Tibial artery (tissue), 4 donors: ENCODE data around the gene CCT3.
A peak's percentile ranks its signal among the peaks of the same experiment; 100 is the strongest.

ENCODE experiments used
- DNase-seq, 2 donors: peaks; one replicate each; pipeline ENCODE4 v3.0.0-alpha.2; 2019
- H3K27ac ChIP-seq, 2 donors: fragments of 200-600 bp; sonication (generic) in 1 of 2; 1 replicate in 1 of 2; 2 replicates in 1 of 2; pipeline ENCODE4 v1.5.1; 2018 to 2019; ENCODE audit warnings: mild to moderate bottlenecking in 1 of 2
- H3K27me3 ChIP-seq, 2 donors: fragments of 200-600 bp; sonication (generic) in 1 of 2; one replicate each; pipeline versions ENCODE4 v1.5.1 to v1.6.0; 2016 to 2019
- H3K36me3 ChIP-seq, 3 donors: fragments of 200-600 bp; sonication (generic) in 2 of 3; one replicate each; pipeline ENCODE4 v1.5.1; 2016 to 2019; ENCODE audit warnings: mild to moderate bottlenecking in 2 of 3
- H3K4me1 ChIP-seq, 4 donors: fragments of 200-600 bp; sonication (generic) in 2 of 4; 1 replicate in 3 of 4; 2 replicates in 1 of 4; pipeline ENCODE4 v1.5.1; 2016 to 2019
- H3K4me3 ChIP-seq, 2 donors: fragments of 200-600 bp; sonication (generic) in 1 of 2; 1 replicate in 1 of 2; 2 replicates in 1 of 2; pipeline ENCODE4 v1.5.1; 2018 to 2019; ENCODE audit warnings: mild to moderate bottlenecking in 2 of 2
- H3K9me3 ChIP-seq, 3 donors: fragments of 200-600 bp; sonication (generic) in 1 of 3; one replicate each; pipeline ENCODE4 v1.5.1; 2016 to 2019
- intact Hi-C: fragments of 100-400 bp; cut with DNase I; formaldehyde crosslinking; loops from one replicate; pipeline ENCODE4 v1.15.0; 2023; ENCODE audit warnings: low total_unique reads
- TF ChIP-seq, protein P1 (sequence below), 2 experiments: fragments of 200-600 bp in 1 of 2; fragments of 450-650 bp in 1 of 2; IDR thresholded peaks; one replicate each; pipeline ENCODE4 v1.5.1; 2017 to 2019; ENCODE audit warnings: antibody characterized with exemption in 2 of 2, mild to moderate bottlenecking in 1 of 2, moderate library complexity in 1 of 2

Gene CCT3

DNA sequence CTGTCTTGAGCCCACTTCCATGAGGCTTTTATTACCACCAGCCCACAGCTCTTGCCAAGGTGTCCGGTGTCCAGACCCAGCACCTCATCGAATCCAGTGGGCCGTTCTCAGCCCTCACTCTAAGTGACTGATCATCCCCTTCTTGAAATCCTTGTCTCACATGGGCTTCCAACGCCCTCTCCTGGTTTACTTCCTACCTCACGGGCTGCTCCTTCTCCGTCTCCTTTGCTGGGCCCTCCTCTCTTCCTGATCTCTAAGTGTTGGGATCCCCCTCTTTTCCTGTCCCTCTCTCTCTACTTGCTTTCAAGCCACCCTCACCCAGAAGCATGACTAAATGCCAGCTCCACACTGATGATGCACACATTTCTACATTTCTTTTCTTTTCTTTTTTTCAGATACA, 21.9 kb upstream of the CCT3 start:
- no peak for DNase-seq
- no peak overlapping the region for H3K4me3 ChIP-seq

DNA sequence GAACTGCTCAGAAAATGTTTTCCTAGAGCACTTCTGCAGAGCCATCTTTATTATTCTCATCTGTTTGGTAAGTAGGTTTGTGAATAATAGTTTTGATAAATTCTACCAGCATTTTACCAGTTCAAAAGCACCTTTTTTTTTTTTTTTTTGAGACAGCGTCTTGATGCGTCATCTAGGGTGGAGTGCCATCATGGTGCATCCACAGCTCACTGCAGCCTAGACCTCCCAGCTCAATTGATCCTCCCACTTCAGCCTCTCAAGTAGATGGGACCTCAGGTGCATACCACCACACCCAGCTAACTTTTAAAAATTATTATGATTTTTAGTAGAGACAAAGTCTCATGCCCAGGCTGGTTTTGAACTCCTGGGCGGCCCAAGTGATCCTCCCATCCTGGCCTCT, 21.2 kb upstream of the CCT3 start:
- no peaks in the 10 kb centered on the region for H3K36me3 ChIP-seq
- peaks cover 0 to 50% of the 10 kb centered on the region in 2 donors for H3K27me3 ChIP-seq
- no peak overlapping the region for H3K27ac ChIP-seq
- intact Hi-C loops = no loop called here
- no peak overlapping the region for H3K4me3 ChIP-seq
- DNase-seq = peak in 1 of 2 donors; percentile 4
- peaks cover 0 to 4% (median 0%) of the 10 kb centered on the region in 4 donors for H3K4me1 ChIP-seq
- TF ChIP-seq, protein P1, sequence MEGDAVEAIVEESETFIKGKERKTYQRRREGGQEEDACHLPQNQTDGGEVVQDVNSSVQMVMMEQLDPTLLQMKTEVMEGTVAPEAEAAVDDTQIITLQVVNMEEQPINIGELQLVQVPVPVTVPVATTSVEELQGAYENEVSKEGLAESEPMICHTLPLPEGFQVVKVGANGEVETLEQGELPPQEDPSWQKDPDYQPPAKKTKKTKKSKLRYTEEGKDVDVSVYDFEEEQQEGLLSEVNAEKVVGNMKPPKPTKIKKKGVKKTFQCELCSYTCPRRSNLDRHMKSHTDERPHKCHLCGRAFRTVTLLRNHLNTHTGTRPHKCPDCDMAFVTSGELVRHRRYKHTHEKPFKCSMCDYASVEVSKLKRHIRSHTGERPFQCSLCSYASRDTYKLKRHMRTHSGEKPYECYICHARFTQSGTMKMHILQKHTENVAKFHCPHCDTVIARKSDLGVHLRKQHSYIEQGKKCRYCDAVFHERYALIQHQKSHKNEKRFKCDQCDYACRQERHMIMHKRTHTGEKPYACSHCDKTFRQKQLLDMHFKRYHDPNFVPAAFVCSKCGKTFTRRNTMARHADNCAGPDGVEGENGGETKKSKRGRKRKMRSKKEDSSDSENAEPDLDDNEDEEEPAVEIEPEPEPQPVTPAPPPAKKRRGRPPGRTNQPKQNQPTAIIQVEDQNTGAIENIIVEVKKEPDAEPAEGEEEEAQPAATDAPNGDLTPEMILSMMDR (IDR thresholded peaks at IDR 0.05) = no peak
- no peaks in the 10 kb centered on the region for H3K9me3 ChIP-seq

More for the DNA sequence above, 21.9 kb upstream of the CCT3 start:
- H3K4me1 ChIP-seq = peaks cover 0 to 4% (median 0%) of the 10 kb centered on the region in 4 donors
- H3K9me3 ChIP-seq = no peaks in the 10 kb centered on the region
- intact Hi-C loops = no loop called here
- H3K36me3 ChIP-seq = no peaks in the 10 kb centered on the region
- H3K27me3 ChIP-seq = peaks cover 0 to 57% of the 10 kb centered on the region in 2 donors
- TF ChIP-seq, protein P1 (IDR thresholded peaks at IDR 0.05) = no peak
- no peak overlapping the region for H3K27ac ChIP-seq

DNA sequence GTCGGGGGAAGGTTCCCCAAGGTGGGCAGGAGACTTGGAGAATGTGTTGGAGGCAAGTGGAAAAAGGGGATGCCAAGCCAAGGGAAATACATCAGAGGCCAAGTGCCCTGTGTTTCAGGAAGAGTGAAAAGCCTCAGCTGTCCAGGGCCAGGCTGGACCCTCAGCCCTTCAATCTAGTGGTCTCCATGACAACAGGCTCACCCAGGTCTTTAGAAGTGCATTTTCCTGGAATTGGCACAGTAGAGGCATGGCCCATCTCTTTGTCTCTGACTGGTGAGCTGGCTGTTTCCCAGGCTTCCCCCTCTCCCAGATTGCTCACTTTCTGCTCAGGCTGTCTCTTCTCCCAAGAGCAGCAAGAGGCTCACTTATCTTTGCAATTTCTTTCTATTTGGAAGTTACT, 20.5 kb upstream of the CCT3 start:
- Histone ChIP-seq H3K27me3 (peaks cover 0 to 47% of the 10 kb centered on the region in 2 donors), H3K4me3 (no peak overlapping the region), H3K9me3 (no peaks in the 10 kb centered on the region), H3K27ac (no peak overlapping the region), H3K36me3 (no peaks in the 10 kb centered on the region), H3K4me1 (peaks cover 0 to 4% (median 0%) of the 10 kb centered on the region in 4 donors)
- TF ChIP-seq, protein P1 (IDR thresholded peaks at IDR 0.05) = no peak
- intact Hi-C loops = no loop called here
- peak in 1 of 2 donors; percentile 12 for DNase-seq

DNA sequence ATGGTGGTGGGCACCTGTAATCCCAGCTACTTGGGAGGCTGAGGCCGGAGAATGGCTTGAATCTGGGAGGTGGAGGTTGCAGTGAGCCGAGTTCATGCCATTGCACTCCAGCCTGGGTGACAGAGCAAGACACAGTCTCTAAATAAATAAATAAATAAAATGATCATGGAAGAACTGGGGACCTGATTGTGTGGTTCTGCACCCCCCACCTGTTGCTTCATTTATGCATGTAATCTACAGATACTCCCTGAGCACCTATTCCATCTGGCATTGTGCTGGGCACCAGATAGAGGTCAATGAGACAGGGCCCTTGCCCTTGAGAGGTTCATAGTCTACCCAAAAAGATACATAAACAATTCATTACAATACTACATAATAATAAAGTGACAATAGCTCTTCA, 19.9 kb upstream of the CCT3 start:
- peaks cover 0 to 47% of the 10 kb centered on the region in 2 donors for H3K27me3 ChIP-seq
- peaks cover 0 to 4% (median 0%) of the 10 kb centered on the region in 4 donors for H3K4me1 ChIP-seq
- H3K9me3 ChIP-seq = no peaks in the 10 kb centered on the region
- DNase-seq = peak in 1 of 2 donors; percentile 20
- no peak overlapping the region for H3K4me3 ChIP-seq
- TF ChIP-seq, protein P1 (IDR thresholded peaks at IDR 0.05) = no peak
- intact Hi-C loops = no loop called here
- H3K27ac ChIP-seq = no peak overlapping the region
- H3K36me3 ChIP-seq = no peaks in the 10 kb centered on the region

DNA sequence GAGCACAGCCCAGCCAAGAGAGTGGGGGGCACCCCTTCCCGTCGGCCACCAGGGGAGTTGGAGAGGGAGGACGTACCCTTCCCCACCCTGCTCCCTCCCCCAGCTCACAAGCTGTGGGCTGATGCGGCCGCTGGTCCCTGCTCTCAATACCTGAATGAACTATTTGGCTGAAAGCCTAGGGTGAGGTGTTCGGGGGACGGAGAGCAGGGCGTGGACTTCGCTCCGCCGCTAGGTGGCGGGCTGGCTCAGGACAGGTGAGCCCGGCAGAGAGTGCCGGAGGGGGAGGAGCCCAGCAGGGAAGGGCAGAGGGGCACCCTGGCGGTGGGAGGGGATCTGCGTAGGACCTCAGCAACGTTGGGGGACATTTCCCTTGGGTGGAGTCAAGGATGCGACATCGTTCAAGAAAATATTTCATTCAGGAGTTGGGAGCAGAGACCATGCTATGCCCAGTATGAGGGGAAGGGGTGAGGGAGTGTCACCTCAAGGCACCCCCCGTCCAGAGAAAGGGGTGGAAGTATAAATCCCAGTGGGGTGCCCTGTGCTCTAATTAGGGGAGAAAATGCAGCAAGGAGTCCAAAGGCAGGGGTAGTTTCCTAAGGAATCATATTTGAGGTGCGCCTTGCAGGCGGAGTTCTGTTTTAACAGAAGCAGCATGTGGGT, 18.9 kb upstream of the CCT3 start:
- intact Hi-C loops = no loop called here
- H3K27me3 ChIP-seq = peaks cover 0 to 41% of the 10 kb centered on the region in 2 donors
- H3K9me3 ChIP-seq = no peaks in the 10 kb centered on the region
- no peak for DNase-seq
- H3K27ac ChIP-seq = no peak overlapping the region
- no peak overlapping the region for H3K4me3 ChIP-seq
- TF ChIP-seq, protein P1 (IDR thresholded peaks at IDR 0.05) = peak; percentile 46 to 56
- H3K4me1 ChIP-seq = peaks cover 0 to 4% (median 0%) of the 10 kb centered on the region in 4 donors
- no peaks in the 10 kb centered on the region for H3K36me3 ChIP-seq
